Measurements from ENCODE around the gene INKA2.
"Not testable (repeated sequence)": the region's sequence is repeated elsewhere in the genome, so short reads cannot be mapped to it uniquely, and the experiment has no call there.

Gene INKA2

DNA sequence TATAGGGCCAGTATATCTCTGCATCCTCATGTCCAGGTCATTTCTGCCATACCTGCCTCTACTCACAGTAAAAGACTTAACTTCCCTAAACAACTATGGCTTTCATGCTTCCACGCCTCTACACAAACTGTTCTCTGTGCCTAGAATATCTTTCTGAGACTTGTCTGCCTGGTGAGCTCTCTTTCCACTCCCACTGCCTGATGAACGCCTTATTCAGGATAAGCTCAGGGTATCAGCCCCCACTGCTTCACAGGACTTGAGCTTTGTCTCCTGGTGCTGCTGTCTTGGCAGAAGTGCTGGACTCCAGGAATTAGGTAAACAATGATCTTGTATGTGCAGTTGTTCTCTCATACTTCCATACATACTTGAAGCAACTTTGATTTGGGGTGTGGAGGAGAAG is 11.7 kb upstream of the INKA2 start:
- no peak for DNase-seq (ENCODE audit: low read depth in 2 of 2)

GRCh38 chr1:111749628-111750027 is 10.4 kb upstream of the INKA2 start:
- no peak for DNase-seq (ENCODE audit: low read depth in 2 of 2)

DNA sequence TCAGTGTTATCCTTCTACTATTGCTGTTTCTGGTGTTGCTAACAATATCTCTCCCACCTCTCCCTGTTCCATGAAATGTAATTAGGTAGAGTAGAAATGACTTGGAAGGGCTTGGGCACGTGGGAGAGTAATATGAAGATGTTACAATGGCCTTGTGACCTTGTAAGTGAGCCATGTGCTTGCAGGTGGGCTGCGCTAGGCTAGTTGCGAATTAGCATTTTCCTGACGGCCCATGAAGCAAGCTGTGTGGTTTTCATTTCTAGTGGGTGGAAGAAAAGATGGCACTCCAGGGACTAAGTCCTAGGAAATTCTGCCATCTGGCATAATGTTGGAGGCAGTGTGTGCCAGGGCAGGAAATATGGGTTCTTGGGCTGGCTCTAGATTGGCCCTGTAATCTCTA is 8.8 kb upstream of the INKA2 start:
- DNase-seq (ENCODE audit: low read depth in 2 of 2): no peak

DNA sequence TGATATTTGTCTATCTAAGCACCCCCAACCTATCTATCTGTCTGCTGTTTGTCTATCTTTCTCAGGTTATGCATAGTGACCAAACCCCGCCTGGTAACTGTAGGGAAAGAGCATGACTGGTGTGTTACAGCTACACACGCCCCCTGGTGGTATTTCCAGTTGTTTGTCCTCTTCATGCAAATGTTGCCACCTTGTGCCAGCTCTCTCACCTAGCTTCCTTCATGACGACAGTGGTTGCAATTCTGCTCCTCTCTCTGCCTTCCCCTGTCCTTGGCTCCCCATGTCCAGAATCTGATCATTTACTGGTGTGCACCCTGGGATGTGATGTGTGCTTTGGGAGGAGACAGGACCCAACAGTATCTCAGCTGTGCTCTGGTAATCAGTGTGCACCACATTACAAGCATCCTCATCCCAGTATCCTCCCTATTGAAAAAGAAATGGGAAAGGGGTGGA is 8.1 kb upstream of the INKA2 start:
- DNase-seq (ENCODE audit: low read depth in 2 of 2): peak; percentile 45 to 51

DNA sequence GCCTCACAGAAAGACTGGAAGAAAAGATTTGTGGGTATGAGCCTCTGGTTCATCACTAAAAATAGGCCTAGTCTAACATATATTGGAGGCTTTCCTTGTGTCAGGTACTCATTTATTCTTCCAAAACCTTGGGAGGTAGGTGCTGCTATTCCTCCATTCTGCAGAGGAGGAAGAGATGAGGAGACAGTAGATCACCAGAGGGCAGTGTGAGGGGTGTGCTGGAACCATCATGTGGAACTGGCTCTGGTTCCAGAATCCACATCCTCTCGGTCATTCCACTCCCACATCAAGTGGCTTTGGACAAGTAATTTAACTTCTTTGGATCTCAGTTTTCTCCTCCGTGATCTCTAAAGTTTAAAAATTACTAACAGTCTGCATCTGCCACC is 7.4 kb upstream of the INKA2 start:
- no peak for DNase-seq (ENCODE audit: low read depth in 2 of 2)

DNA sequence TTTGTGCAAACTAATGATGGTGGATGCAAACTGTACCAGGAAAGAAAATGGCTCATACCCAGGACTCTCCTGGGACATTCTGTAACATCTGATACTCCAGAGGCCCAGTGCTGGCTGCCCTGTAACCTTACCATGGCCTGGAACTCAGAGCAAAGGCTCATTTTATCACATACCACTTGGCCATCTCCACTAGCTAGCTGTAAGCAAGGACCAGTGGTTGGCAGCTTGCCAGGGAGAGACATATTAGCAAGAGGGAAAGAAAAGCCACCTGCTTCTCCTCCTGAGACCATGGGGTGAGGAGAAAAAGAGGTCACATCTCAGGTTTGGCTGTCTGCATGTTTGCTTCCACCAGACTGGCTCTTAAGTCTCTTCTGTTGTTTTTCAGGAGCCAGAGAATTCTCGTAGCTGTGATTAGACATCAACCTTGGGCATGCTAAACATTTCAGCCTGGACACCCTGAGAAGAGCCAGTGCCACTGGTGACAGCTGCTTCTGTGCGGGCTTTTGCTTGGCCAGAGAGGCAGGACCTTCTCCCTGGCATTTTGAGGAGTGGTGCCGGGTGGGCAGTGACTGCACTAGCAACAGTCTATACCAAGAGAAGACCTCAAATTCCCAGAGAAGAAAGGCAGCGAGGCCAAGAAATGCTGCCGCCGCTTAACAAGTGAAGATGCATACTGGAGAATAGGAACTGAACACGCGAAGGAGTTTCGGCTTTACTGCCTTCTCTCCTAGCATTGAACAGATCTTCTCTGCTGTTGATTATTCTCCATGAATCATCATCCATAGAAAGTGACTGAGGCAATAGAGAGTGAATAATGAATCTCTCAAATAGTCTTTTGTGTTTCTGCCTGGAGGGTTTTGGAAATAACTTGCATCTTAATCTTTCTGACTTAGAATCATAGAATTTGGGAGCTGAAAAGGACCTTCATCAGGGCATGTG is 6.7 kb upstream of the INKA2 start:
- DNase-seq (ENCODE audit: low read depth in 2 of 2): no peak

DNA sequence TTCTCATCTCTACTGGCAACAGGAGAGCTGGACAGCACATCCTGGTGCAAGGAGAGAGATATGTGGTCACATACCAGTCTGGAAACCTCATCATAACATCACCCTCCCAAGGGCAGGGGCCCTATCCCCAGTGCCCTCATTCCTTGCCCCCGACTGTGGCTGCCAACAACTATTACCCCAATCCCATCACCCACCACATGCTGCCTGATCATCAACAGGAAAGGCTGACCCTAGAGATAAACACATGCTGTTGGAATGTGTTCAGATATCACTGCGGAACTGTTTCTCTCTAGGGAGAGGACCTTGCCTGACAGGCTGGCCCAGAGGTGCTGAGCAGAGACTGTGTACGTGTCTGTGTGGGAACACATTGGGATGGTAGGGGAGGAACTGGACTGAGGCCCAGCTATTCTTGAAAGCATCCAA is 4.5 kb upstream of the INKA2 start:
- DNase-seq (ENCODE audit: low read depth in 2 of 2): no peak

- DNase-seq (ENCODE audit: low read depth in 2 of 2): no peak
Observed at GRCh38 chr1:111742938-111743549, 3.8 kb upstream of the INKA2 start.

- not testable (repeated sequence) for DNase-seq (ENCODE audit: low read depth in 2 of 2)
Observed at GRCh38 chr1:111742292-111742691, 3.1 kb upstream of the INKA2 start.

DNA sequence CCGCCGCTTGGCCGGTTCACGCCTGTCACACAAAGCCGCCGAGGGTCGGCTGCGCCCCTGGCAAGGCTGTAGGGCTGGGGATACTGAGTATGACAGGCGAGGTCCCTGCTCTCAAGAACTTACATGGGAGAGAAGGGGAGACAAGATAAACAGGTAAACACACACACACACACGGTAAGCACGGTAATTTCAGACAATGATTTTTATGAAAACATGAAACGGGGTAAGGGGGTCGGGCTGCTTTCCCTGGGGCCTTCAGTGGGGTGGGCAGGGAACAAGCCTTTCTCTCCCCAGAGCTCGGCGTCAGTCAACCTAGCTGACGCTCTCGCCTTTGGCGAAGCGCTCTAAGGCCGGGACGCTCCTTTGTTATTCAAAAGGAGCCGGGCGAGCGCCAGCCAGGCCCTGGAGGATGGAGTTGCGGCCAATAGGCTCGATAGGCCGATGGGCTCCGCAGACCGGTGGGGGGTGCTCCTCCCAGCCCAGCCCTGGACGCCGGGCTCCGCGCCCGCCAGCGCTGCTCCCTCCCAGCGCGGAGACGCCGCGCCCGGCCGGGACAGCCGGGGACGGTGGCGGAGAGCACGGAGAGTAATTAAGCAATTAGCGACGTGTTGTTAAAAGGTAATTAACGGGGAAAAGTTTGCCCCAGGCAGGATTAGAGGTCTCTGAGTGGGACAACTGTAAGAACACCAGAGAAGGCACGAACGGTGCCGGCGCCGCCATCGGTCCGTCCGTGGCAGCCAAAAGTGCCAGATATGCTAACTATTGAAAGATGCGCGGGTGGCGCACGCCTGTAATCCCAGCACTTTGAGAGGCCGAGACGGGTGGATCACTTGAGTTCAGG is 950 bp upstream of the INKA2 start:
- DNase-seq (ENCODE audit: low read depth in 2 of 2): no peak

DNA sequence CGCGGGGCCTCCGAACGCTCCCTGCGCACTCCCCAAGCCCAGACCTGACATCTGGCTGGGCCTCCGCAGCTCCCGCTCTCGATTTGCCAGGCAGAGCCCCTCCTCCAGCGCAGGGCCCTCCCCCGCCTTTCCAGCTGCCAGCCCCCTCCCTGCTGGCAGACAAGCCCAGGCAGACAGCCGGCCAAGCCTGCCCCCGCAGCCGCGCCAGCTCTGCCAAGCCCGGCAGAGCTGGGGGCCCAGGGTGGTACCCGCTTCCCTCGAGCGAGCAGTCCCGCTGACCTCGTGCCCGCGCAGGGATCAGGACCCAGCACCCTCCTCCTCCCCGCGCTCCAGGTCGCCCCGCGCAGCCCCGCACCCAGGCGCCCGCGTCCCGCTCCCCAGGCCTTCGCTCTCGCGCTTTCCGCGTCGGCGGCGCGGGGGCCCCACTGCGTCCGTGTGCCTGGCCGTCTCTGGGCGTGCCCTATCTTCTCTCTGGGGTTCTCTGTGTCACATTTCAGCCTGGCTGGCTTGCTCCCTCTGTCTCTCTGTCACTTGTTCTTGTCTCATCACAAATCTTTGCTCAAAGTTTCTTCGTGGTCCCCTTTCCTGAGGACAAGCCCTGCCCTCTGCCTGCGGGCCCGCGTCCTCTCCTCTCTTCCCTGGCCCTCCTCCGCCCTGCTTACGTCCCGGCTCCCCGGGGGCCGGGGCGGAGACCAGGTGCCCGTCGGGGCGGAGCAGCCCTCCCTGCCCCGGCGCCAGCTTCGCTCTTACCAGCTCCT is 580 bp downstream of the INKA2 start:
- DNase-seq (ENCODE audit: low read depth in 2 of 2): peak; percentile 9 to 25

GRCh38 chr1:111738133-111738435 is 1.1 kb downstream of the INKA2 start:
- no peak for DNase-seq (ENCODE audit: low read depth in 2 of 2)

DNA sequence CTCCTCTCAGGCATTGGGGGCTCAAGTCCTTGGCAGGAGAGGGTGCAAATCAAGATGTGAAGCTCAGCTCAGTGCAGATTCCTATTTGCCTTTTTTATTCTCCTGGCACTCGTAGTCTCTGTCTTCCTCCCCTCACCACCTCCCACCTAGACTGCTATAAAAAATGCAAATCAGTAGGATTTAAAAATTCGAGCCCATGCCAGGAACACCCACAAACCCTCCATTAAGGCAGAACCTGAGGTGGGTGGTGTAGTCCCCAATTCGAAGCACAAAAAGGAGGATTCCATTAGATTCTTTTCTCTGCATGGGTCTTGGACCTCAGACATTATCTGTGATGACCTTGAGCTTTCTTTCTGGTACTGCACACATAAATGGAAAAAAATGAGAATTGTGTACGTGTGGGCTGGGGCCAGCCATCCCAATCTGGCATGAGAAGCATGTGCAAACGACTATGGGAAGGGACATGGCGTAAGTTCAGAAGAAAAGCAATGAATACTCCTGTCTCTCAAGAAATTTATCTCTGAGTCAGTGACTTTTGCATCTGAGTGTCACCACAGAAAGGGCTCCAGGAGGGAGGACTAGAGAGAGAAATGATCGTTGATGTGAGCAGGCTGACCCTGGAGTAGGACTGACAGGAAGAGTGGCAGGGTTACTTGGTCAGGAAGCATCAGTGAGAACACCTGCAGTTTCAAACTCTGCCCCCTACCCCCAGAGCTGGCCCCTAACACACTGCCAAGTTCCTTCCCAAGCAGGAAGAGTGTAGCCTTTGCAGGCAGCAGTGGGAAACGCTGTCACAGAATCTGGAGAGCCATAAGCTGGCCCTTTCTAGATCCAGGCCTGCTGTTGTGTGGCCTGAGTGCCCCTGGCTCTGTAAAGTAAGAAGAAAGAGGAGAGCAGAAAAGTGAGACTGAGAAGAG is 1.7 kb downstream of the INKA2 start:
- no peak for DNase-seq (ENCODE audit: low read depth in 2 of 2)

GRCh38 chr1:111736548-111737215 is 2.5 kb downstream of the INKA2 start:
- no peak for DNase-seq (ENCODE audit: low read depth in 2 of 2)

- no peak for DNase-seq (ENCODE audit: low read depth in 2 of 2)
Observed at GRCh38 chr1:111735858-111736544, 3.2 kb downstream of the INKA2 start.

DNA sequence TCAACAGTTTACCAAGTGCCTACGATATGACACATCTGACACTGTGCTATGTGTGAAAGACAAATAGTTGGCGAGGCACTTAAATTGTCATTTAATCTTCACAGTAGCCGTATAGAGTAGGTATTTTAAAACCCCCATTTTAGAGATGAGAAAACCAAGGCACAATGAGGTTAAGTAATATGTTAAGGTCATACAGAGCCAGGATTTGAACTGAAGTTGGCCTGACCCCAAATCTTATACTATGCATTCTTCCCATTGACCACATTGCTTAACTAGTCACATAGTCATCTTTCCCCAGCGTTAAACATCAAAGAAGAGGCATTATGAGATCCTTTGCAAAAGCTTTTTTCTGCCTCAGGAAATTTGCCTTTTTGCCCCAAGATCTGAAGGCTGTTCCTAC is 3.9 kb downstream of the INKA2 start:
- DNase-seq (ENCODE audit: low read depth in 2 of 2): no peak

- no peak for DNase-seq (ENCODE audit: low read depth in 2 of 2)
Observed at GRCh38 chr1:111734856-111735255, 4.3 kb downstream of the INKA2 start.

DNA sequence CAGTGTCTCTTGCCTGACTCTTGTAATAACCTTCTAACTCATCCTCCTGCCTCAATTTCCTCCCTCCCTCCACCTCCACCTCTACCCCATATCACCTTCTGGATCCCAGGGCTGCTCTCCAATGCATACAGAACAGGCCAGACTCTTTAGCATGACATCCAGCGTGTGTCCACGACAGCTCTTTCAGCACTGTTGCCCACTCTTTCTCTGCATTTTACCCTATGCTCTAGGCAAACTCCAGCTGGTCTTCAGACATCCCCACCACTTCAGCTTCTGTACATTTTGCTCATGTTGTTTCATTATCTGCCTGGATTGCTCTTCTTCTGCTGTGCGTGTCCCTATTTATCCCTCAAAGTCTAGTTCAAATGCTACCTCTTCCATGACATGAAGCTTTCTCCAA is 4.8 kb downstream of the INKA2 start:
- DNase-seq (ENCODE audit: low read depth in 2 of 2): no peak

- no peak for DNase-seq (ENCODE audit: low read depth in 2 of 2)
Observed at GRCh38 chr1:111733992-111734341, 5.2 kb downstream of the INKA2 start.
